ENCODE data around the gene BEST3. TPM values are rescaled to one million over a fixed set of nuclear protein-coding genes. Genes with fewer than 3 reads are reported as not detected.
"Not testable (repeated sequence)": the region's sequence is repeated elsewhere in the genome, so short reads cannot be mapped to it uniquely, and the experiment has no call there.

Gene BEST3
- total and polyA plus RNA-seq, 5 experiments from 2014 or later: not detected

DNA sequence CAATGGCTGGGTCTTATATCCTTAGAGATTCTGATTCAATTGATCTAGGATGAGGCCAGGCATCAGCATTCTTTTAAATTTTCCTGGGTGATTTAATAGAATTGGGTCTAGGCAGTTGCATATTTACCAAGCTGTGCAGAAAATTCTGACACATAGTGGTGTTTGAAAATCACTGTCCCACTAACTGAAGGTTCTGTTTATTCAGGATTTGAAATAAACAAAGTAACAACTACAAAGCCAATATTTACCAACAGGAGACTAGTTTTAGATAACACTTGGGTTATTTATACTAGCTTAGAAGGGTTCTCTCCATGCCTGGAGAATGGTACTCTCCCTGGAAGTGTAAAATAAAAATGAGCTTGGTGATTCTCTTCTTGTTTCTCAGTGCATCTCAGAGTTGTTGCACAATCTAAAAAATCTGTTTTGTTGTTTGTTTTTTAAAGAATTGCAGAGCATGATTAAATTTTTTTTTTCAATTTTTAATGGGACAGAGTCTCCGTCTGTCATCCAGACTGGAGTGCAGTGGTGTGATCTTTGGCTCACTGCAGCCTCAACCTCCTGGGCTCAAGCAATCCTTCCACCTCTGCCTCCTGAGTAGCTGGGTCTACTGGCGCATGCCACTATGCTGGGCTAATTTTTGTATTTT is 16.9 kb downstream of the BEST3 start:
- no peak overlapping the region for H3K4me3 Mint-ChIP-seq
- peaks cover 6 to 25% (median 9%) of the 10 kb centered on the region in 5 donors for H3K27me3 Mint-ChIP-seq
- H3K9me3 Mint-ChIP-seq: no peaks in the 10 kb centered on the region
- H3K27ac Mint-ChIP-seq: no peak overlapping the region
- no peak for ATAC-seq
- no peaks in the 10 kb centered on the region for H3K4me1 Mint-ChIP-seq
- DNase-seq: no peak
- POLR2A ChIA-PET: no interaction called here
- H3K36me3 Mint-ChIP-seq: no peaks in the 10 kb centered on the region

DNA sequence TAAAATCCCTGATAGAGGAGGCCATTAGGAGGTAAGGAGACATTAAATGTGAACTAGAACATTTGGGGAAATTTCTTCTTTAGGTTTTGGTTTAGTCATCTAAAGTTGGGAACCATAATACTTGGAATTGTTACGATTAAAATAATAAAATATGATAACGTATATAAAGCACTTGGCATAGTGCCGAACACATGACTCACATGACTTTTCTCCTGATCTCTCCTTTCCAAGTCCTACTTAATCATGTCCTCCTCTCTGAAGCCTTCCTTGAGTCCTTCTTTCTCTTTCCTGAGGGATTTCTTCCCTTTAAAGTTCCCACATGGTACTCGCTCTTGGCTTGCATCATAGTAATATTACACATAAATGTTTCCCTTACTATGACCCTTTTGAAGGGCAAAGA is 20.0 kb downstream of the BEST3 start:
- H3K9me3 Mint-ChIP-seq: no peaks in the 10 kb centered on the region
- peaks cover 2 to 7% (median 3%) of the 10 kb centered on the region in 5 donors for H3K27me3 Mint-ChIP-seq
- no peak overlapping the region for H3K4me3 Mint-ChIP-seq
- ATAC-seq: no peak
- no peak overlapping the region for H3K27ac Mint-ChIP-seq
- DNase-seq: no peak
- H3K36me3 Mint-ChIP-seq: no peaks in the 10 kb centered on the region
- no peaks in the 10 kb centered on the region for H3K4me1 Mint-ChIP-seq
- POLR2A ChIA-PET: no interaction called here

- peaks cover 0 to 3% (median 0%) of the 10 kb centered on the region in 5 donors for H3K27me3 Mint-ChIP-seq
- H3K36me3 Mint-ChIP-seq: no peaks in the 10 kb centered on the region
- H3K4me3 Mint-ChIP-seq: no peak overlapping the region
- ATAC-seq (no peak), DNase-seq (no peak)
- no peaks in the 10 kb centered on the region for H3K4me1 Mint-ChIP-seq
- H3K27ac Mint-ChIP-seq: no peak overlapping the region
- POLR2A ChIA-PET: no interaction called here
- H3K9me3 Mint-ChIP-seq: no peaks in the 10 kb centered on the region
Observed at GRCh38 chr12:69676257-69677012, 22.7 kb downstream of the BEST3 start.

DNA sequence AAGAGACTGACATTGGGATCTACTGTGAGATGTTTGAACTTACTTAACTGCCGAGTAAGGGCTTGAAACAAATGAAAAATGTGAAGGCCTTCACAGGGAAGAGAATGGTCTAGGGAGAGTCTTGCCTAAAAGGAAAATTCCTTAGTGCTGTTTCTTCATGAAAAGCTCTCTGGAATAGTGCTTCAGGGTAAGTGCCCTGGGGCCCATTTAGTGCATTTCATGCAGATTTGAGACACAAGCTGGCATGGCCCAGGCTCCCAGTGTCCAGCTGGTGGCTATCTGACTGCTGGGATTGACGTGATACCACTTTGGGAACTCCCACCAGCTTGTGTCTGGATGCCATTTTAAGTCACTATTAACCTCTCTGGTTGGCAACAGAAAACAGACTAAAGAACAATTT is 26.9 kb downstream of the BEST3 start:
- POLR2A ChIA-PET: no interaction called here
- no peak for ATAC-seq
- Mint-ChIP-seq H3K9me3 (no peaks in the 10 kb centered on the region), H3K36me3 (no peaks in the 10 kb centered on the region), H3K27me3 (peaks cover 0 to 3% (median 0%) of the 10 kb centered on the region in 5 donors), H3K4me1 (no peaks in the 10 kb centered on the region), H3K4me3 (no peak overlapping the region), H3K27ac (no peak overlapping the region)
- DNase-seq: no peak

DNA sequence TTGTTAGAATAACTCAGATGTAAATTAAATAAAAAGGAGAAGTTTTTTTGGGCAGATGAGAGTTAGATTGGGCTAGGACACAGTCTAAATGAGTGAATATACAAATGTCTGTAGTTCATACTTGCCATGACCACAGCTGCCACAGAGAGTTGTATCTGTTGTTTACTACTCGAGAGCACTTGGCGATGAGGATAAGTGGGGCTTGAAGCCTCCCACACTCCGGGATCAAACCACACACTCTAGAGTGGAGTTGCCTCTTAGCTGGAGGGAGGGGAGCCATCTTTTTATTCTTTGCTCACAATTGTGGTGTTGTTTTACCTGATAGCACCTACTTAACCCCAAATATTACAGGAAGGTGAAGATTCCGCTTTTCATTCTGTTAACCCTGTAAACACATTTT is 27.5 kb downstream of the BEST3 start:
- Mint-ChIP-seq H3K9me3 (no peaks in the 10 kb centered on the region), H3K27ac (no peak overlapping the region), H3K4me3 (no peak overlapping the region), H3K36me3 (no peaks in the 10 kb centered on the region), H3K27me3 (peaks cover 0 to 3% (median 0%) of the 10 kb centered on the region in 5 donors), H3K4me1 (no peaks in the 10 kb centered on the region)
- POLR2A ChIA-PET: no interaction called here
- ATAC-seq (no peak), DNase-seq (no peak)

- DNase-seq (no peak), ATAC-seq (no peak)
- Mint-ChIP-seq H3K4me3 (no peak overlapping the region), H3K9me3 (no peaks in the 10 kb centered on the region), H3K27ac (no peak overlapping the region), H3K4me1 (no peaks in the 10 kb centered on the region), H3K36me3 (no peaks in the 10 kb centered on the region), H3K27me3 (peaks cover under 1 to 13% (median 4%) of the 10 kb centered on the region in 5 donors)
- POLR2A ChIA-PET: no interaction called here
Observed at GRCh38 chr12:69666798-69667197, 32.3 kb downstream of the BEST3 start.

DNA sequence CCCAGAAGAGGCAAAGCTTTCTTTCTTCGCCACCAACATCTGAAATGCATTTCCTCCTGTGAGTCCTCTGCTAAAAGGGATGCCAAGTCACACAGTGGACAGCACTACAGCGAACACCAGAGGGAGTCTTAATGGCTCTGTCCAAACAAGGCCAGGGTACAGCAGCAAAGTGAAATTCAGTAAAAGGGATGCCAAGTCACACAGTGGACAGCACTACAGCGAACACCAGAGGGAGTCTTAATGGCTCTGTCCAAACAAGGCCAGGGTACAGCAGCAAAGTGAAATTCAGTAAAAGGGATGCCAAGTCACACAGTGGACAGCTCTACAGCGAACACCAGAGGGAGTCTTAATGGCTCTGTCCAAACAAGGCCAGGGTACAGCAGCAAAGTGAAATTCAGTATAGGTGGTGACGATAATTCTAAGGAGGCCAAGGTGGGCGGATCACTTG is 34.1 kb downstream of the BEST3 start:
- POLR2A ChIA-PET: not testable (repeated sequence)

DNA sequence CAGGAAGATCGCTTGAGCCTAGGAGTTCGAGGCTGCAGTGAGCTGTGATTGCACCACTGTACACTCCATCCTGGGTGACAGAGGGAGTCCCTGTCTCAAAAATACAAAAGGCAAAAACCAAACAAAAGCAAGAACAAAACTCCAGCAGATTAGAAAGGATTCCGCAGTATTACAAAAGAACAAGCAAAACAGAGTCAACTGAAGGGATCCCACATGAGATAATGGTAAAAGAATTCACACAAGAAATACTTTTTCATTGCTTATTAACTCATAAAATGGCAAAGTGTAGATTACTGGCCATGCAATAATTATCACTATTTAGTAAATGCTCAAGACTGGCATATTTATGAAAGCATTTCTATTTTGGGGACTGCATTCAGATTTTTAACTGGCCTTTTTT is 35.4 kb downstream of the BEST3 start:
- Mint-ChIP-seq H3K4me3 (no peak overlapping the region), H3K27ac (no peak overlapping the region), H3K4me1 (no peaks in the 10 kb centered on the region), H3K36me3 (no peaks in the 10 kb centered on the region), H3K27me3 (peaks cover 0 to 27% (median 7%) of the 10 kb centered on the region in 5 donors), H3K9me3 (no peaks in the 10 kb centered on the region)
- DNase-seq (no peak), ATAC-seq (no peak)
- POLR2A ChIA-PET: no interaction called here

More for the DNA sequence above, 34.1 kb downstream of the BEST3 start:
- not testable (repeated sequence) for H3K9me3 Mint-ChIP-seq, H3K4me3 Mint-ChIP-seq, H3K27ac Mint-ChIP-seq, H3K4me1 Mint-ChIP-seq, H3K36me3 Mint-ChIP-seq, ATAC-seq, DNase-seq
- peaks cover 0 to 17% (median 7%) of the 10 kb centered on the region in 5 donors for H3K27me3 Mint-ChIP-seq

DNA sequence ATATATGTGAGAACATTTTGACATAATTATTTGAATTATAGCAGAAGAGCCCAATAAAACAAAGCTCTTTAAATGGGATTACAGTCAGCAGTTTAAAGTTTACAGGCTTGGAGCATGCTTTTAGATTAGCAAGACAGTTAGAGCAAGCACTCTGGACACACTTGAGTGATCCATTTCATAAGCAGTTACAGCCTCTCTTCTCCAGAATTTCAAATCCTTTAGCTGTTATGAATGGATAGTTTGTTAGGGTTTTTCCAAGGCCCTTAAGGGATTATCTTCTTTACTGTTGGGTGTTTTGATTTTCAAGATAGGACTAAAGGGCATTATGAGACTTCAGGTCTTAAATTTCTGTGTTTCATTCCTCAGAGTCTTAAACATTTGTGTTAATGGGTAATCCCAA is 36.3 kb downstream of the BEST3 start:
- Mint-ChIP-seq H3K4me1 (no peaks in the 10 kb centered on the region), H3K27me3 (peaks cover 2 to 37% (median 7%) of the 10 kb centered on the region in 5 donors), H3K4me3 (no peak overlapping the region), H3K36me3 (no peaks in the 10 kb centered on the region), H3K27ac (no peak overlapping the region), H3K9me3 (no peaks in the 10 kb centered on the region)
- no peak for ATAC-seq
- POLR2A ChIA-PET: no interaction called here
- no peak for DNase-seq

GRCh38 chr12:69661386-69661785 is 37.7 kb downstream of the BEST3 start:
- DNase-seq (no peak), ATAC-seq (no peak)
- H3K27me3 Mint-ChIP-seq: peaks cover 2 to 39% (median 10%) of the 10 kb centered on the region in 5 donors
- H3K27ac Mint-ChIP-seq: no peak overlapping the region
- no peaks in the 10 kb centered on the region for H3K4me1 Mint-ChIP-seq
- H3K9me3 Mint-ChIP-seq: no peaks in the 10 kb centered on the region
- no peak overlapping the region for H3K4me3 Mint-ChIP-seq
- no peaks in the 10 kb centered on the region for H3K36me3 Mint-ChIP-seq
- POLR2A ChIA-PET: no interaction called here

DNA sequence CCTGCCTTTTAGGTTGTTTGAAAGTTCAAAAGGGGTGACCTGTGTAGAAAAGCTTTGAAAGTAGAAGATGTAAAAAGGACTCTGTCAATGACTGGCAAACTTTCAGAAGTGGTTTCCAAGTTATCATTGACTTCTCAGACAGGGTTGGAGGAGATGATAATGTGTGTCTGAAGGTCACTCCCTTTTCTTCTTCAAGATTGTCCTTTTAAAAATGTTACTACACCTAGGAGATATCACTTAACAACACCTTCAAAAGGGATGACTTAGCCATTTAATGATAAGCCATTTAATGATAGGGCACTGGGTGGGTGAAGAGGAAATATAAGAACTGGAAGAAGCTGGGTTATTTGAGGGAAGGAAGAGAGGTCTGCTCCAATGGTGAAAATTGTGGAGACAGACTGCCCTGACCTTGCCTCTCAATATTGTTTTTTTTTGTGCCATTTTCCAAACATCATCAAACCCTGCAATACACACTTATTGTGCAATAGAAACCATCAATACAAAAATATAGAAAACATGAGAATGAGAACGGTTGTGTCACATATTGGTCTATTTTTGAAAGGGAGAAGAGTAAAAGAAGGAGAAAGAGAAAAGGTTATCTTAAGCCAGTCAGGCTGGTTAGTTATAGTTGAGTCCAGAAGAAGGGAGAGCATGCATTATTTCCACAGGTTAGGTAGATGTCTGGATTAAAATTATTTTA is 38.8 kb downstream of the BEST3 start:
- POLR2A ChIA-PET: no interaction called here
- H3K27me3 Mint-ChIP-seq: peaks cover 2 to 39% (median 13%) of the 10 kb centered on the region in 5 donors
- no peak overlapping the region for H3K4me3 Mint-ChIP-seq
- no peak for DNase-seq
- no peak for ATAC-seq
- no peaks in the 10 kb centered on the region for H3K36me3 Mint-ChIP-seq
- no peaks in the 10 kb centered on the region for H3K9me3 Mint-ChIP-seq
- no peaks in the 10 kb centered on the region for H3K4me1 Mint-ChIP-seq
- H3K27ac Mint-ChIP-seq: no peak overlapping the region

GRCh38 chr12:69658203-69658602 is 40.9 kb downstream of the BEST3 start:
- Mint-ChIP-seq H3K36me3 (no peaks in the 10 kb centered on the region), H3K27ac (no peak overlapping the region), H3K4me3 (no peak overlapping the region), H3K27me3 (peaks cover 2 to 27% (median 10%) of the 10 kb centered on the region in 5 donors), H3K9me3 (no peaks in the 10 kb centered on the region), H3K4me1 (no peaks in the 10 kb centered on the region)
- DNase-seq: no peak
- no peak for ATAC-seq
- POLR2A ChIA-PET: no interaction called here

DNA sequence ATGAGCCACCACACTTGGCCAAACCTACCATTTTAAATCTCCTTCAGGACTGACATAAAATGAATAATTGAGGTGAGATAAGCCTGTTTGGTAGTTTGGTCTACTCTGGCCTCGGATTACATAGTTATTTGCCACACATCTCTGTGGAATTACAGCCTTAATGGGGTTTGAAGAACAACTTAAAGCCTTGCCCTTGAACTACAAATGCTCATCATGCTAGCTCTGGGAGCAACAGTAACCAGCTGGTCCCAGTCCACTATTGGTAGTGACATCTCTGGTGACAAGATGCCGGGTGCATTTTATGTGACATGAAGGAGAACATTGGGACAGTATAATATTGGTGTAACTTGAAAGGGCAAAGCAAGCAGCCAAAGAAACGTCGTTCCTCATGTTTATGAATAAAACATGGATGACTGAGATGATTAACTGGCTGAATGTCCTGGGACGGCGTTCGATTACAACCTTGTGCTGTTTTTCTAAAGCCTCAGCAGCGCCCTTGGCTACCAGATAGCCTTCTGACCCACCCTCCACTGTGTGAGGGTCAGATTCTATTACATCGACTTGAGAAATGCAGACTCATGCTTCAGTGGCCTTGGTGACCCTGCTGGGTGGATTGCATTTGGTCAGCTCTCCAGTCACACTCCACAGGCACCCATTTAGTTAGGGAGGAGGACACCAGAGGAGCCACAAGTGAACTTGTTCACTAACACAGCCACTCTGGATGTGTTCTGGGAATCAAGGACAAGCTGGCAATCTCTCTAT is 41.5 kb downstream of the BEST3 start:
- DNase-seq (no peak), ATAC-seq (no peak)
- Mint-ChIP-seq H3K36me3 (no peaks in the 10 kb centered on the region), H3K4me3 (no peak overlapping the region), H3K27me3 (peaks cover 2 to 26% (median 10%) of the 10 kb centered on the region in 5 donors), H3K9me3 (no peaks in the 10 kb centered on the region), H3K27ac (no peak overlapping the region), H3K4me1 (no peaks in the 10 kb centered on the region)
- POLR2A ChIA-PET: no interaction called here

Measured in naive thymus-derived CD8-positive, alpha-beta T cell (primary cell).